Esophagus squamous epithelium (tissue), 4 donors: ENCODE measurements around the gene POC1A.

Experiments used
- POLR2A ChIP-seq, 4 donors: fragments of 450-650 bp; IDR thresholded peaks; one replicate each; pipeline ENCODE4 v1.6.1; 2017; ENCODE audit warnings: antibody characterized with exemption in 4 of 4, mild to moderate bottlenecking in 4 of 4, moderate library complexity in 3 of 4
- TF ChIP-seq, protein P1 (sequence below), 6 experiments: fragments of 450-650 bp in 4 of 6; fragments of 200-600 bp in 2 of 6; sonication (generic) in 2 of 6; IDR thresholded peaks; one replicate each; pipeline ENCODE4 v1.5.1; 2016 to 2019; ENCODE audit warnings: antibody characterized with exemption in 6 of 6, mild to moderate bottlenecking in 4 of 6, moderate library complexity in 4 of 6

DNA sequence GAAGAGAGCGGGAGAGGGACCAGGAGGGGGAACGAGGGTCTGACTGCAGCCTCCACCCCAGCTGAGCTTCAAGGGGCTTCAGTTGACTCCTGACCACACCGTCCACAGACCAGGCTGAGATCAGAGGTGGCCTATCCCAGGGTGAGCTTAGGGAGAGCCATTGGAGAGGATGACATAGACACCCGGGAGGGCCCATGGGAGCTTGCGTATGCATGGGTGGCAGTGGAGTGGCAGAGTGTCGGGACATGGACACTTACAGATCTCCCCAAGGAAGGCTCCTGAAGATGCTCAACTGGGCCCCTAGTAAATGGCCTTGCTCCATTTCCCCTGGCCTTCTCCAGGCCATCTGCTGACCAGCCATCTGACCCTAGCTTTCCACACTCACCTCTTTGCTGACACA lies 31.1 kb upstream of the POC1A start:
- TF ChIP-seq, protein P1, sequence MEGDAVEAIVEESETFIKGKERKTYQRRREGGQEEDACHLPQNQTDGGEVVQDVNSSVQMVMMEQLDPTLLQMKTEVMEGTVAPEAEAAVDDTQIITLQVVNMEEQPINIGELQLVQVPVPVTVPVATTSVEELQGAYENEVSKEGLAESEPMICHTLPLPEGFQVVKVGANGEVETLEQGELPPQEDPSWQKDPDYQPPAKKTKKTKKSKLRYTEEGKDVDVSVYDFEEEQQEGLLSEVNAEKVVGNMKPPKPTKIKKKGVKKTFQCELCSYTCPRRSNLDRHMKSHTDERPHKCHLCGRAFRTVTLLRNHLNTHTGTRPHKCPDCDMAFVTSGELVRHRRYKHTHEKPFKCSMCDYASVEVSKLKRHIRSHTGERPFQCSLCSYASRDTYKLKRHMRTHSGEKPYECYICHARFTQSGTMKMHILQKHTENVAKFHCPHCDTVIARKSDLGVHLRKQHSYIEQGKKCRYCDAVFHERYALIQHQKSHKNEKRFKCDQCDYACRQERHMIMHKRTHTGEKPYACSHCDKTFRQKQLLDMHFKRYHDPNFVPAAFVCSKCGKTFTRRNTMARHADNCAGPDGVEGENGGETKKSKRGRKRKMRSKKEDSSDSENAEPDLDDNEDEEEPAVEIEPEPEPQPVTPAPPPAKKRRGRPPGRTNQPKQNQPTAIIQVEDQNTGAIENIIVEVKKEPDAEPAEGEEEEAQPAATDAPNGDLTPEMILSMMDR (IDR thresholded peaks at IDR 0.05): no peak
- no peak for TF ChIP-seq POLR2A (IDR thresholded peaks at IDR 0.05)
